ENCODE results near the gene SORCS2. TPM values are rescaled to one million over a fixed set of nuclear protein-coding genes. Genes with fewer than 3 reads are reported as not detected.

Gene SORCS2
- polyA plus RNA-seq, 3 donors: 0.46 to 0.55 TPM; not detected in 1

GRCh38 chr4:7704625-7705024, 512.3 kb downstream of the SORCS2 start:
- no peaks in the 10 kb centered on the region for H3K9me3 ChIP-seq (replicated peaks in 1 of 2; ENCODE audit: control insufficient read depth in 1 of 2, insufficient read depth in 1 of 2, low read length in 2 of 2)
- no peaks in the 10 kb centered on the region for H3K4me1 ChIP-seq (ENCODE audit: control insufficient read depth in 1 of 2, insufficient read depth in 2 of 2, low read length in 2 of 2)
- no peaks in the 10 kb centered on the region for H3K36me3 ChIP-seq (replicated peaks in 1 of 2; ENCODE audit: control insufficient read depth in 1 of 2, insufficient read depth in 2 of 2, low read length in 2 of 2)
- peaks cover 8 to 18% (median 12%) of the 10 kb centered on the region in 3 donors for H3K27me3 Mint-ChIP-seq (ENCODE audit: low read depth in 3 of 3)
- DNase-seq: no peak
- H3K27ac Mint-ChIP-seq: no peak overlapping the region
- H3K4me3 ChIP-seq (replicated peaks in 1 of 3; ENCODE audit: low read depth in 2 of 3, low read length in 3 of 3): no peak overlapping the region
- H3K9ac ChIP-seq (ENCODE audit: insufficient read depth, low read length, poor library complexity, severe bottlenecking): no peak overlapping the region
- H3K4me3 Mint-ChIP-seq: no peak overlapping the region
- H2AFZ ChIP-seq (ENCODE audit: insufficient read depth, low read depth, low read length, poor library complexity, severe bottlenecking): no peak overlapping the region
- WGBS (ENCODE audit: insufficient coverage): 92% methylated on average over 18 of the region's 19 CpGs
- peaks cover 0 to 3% (median 0%) of the 10 kb centered on the region in 7 donors for H3K9me3 Mint-ChIP-seq
- H4K20me1 ChIP-seq (ENCODE audit: insufficient read depth, low read length): no peaks in the 10 kb centered on the region
- H3K27me3 ChIP-seq (ENCODE audit: control insufficient read depth in 2 of 2, insufficient read depth in 2 of 2, low read length in 2 of 2): no peaks in the 10 kb centered on the region
- no peaks in the 10 kb centered on the region for H3K4me1 Mint-ChIP-seq
- H3K79me2 ChIP-seq (ENCODE audit: insufficient read depth, low read length): no peaks in the 10 kb centered on the region
- TF ChIP-seq CTCF (IDR thresholded peaks at IDR 0.05): no peak
- H3K27ac ChIP-seq (ENCODE audit: low read depth in 1 of 2, low read length in 2 of 2): no peak overlapping the region
- H3K36me3 Mint-ChIP-seq: no peaks in the 10 kb centered on the region
- intact Hi-C loops (cut with micrococcal nuclease): no loop called here
- no peak overlapping the region for H3K4me2 ChIP-seq (replicated peaks; ENCODE audit: extremely low read depth, low read length, poor library complexity, severe bottlenecking)

- 75% methylated on average over 3 of the region's 8 CpGs for WGBS (ENCODE audit: insufficient coverage)
- peaks cover 8 to 16% (median 11%) of the 10 kb centered on the region in 3 donors for H3K27me3 Mint-ChIP-seq (ENCODE audit: low read depth in 3 of 3)
- peaks cover 0 to 3% (median 0%) of the 10 kb centered on the region in 7 donors for H3K9me3 Mint-ChIP-seq
Measured at GRCh38 chr4:7705062-7705461, 512.7 kb downstream of the SORCS2 start.

More at GRCh38 chr4:7705062-7705461, 512.7 kb downstream of the SORCS2 start:
- Histone ChIP-seq H3K4me3 (replicated peaks in 1 of 3; ENCODE audit: low read depth in 2 of 3, low read length in 3 of 3) (no peak overlapping the region), H3K4me2 (replicated peaks; ENCODE audit: extremely low read depth, low read length, poor library complexity, severe bottlenecking) (no peak overlapping the region), H3K9ac (ENCODE audit: insufficient read depth, low read length, poor library complexity, severe bottlenecking) (no peak overlapping the region), H3K27me3 (ENCODE audit: control insufficient read depth in 2 of 2, insufficient read depth in 2 of 2, low read length in 2 of 2) (no peaks in the 10 kb centered on the region), H4K20me1 (ENCODE audit: insufficient read depth, low read length) (no peaks in the 10 kb centered on the region), H3K9me3 (replicated peaks in 1 of 2; ENCODE audit: control insufficient read depth in 1 of 2, insufficient read depth in 1 of 2, low read length in 2 of 2) (no peaks in the 10 kb centered on the region), H3K79me2 (ENCODE audit: insufficient read depth, low read length) (no peaks in the 10 kb centered on the region), H3K4me1 (ENCODE audit: control insufficient read depth in 1 of 2, insufficient read depth in 2 of 2, low read length in 2 of 2) (no peaks in the 10 kb centered on the region), H2AFZ (ENCODE audit: insufficient read depth, low read depth, low read length, poor library complexity, severe bottlenecking) (no peak overlapping the region), H3K27ac (ENCODE audit: low read depth in 1 of 2, low read length in 2 of 2) (no peak overlapping the region), H3K36me3 (replicated peaks in 1 of 2; ENCODE audit: control insufficient read depth in 1 of 2, insufficient read depth in 2 of 2, low read length in 2 of 2) (no peaks in the 10 kb centered on the region)
- Mint-ChIP-seq H3K4me1 (no peaks in the 10 kb centered on the region), H3K27ac (no peak overlapping the region), H3K4me3 (no peak overlapping the region), H3K36me3 (no peaks in the 10 kb centered on the region)
- no peak for TF ChIP-seq CTCF (IDR thresholded peaks at IDR 0.05)
- DNase-seq: no peak
- intact Hi-C loops (cut with micrococcal nuclease): no loop called here

Data from CD14-positive monocyte (primary cell).